NK-92 (cell line): Measurements from ENCODE around the gene NCKAP5.
"Not testable (repeated sequence)": the region's sequence is repeated elsewhere in the genome, so short reads cannot be mapped to it uniquely, and the experiment has no call there.

ENCODE experiments used
- DNase-seq: peaks from one replicate; lab custom pipeline; 2025; ENCODE audit not compliant: unreplicated experiment; lab: John Stamatoyannopoulos, UW

The NCKAP5 gene

GRCh38 chr2:132736059-132736458 lies 832.2 kb downstream of the NCKAP5 start:
- DNase-seq = no peak

GRCh38 chr2:132734961-132735360 lies 833.3 kb downstream of the NCKAP5 start:
- no peak for DNase-seq

GRCh38 chr2:132733094-132733493 lies 835.2 kb downstream of the NCKAP5 start:
- DNase-seq = no peak

GRCh38 chr2:132732694-132733093 lies 835.6 kb downstream of the NCKAP5 start:
- DNase-seq = no peak

GRCh38 chr2:132731441-132731840 lies 836.8 kb downstream of the NCKAP5 start:
- no peak for DNase-seq

GRCh38 chr2:132730611-132731010 lies 837.7 kb downstream of the NCKAP5 start:
- no peak for DNase-seq

GRCh38 chr2:132729522-132729921 lies 838.7 kb downstream of the NCKAP5 start:
- DNase-seq = no peak

- DNase-seq = no peak
Observed at GRCh38 chr2:132726155-132726554, 842.1 kb downstream of the NCKAP5 start.

- no peak for DNase-seq
Observed at GRCh38 chr2:132725748-132726147, 842.5 kb downstream of the NCKAP5 start.

GRCh38 chr2:132725148-132725547 lies 843.1 kb downstream of the NCKAP5 start:
- no peak for DNase-seq

- no peak for DNase-seq
Observed at GRCh38 chr2:132721938-132722337, 846.3 kb downstream of the NCKAP5 start.

GRCh38 chr2:132720393-132720792 lies 847.9 kb downstream of the NCKAP5 start:
- no peak for DNase-seq

- DNase-seq = no peak
Observed at GRCh38 chr2:132719480-132719879, 848.8 kb downstream of the NCKAP5 start.

GRCh38 chr2:132716954-132717353 lies 851.3 kb downstream of the NCKAP5 start:
- no peak for DNase-seq

- no peak for DNase-seq
Observed at GRCh38 chr2:132715386-132716351, 852.6 kb downstream of the NCKAP5 start.

- DNase-seq = no peak
Observed at GRCh38 chr2:132703396-132703795, 864.9 kb downstream of the NCKAP5 start.

GRCh38 chr2:132701810-132702209 lies 866.5 kb downstream of the NCKAP5 start:
- no peak for DNase-seq

- DNase-seq = not testable (repeated sequence)
Observed at GRCh38 chr2:132699802-132700201, 868.5 kb downstream of the NCKAP5 start.

- not testable (repeated sequence) for DNase-seq
Observed at GRCh38 chr2:132698347-132698746, 869.9 kb downstream of the NCKAP5 start.

GRCh38 chr2:132697556-132698205 lies 870.6 kb downstream of the NCKAP5 start:
- DNase-seq = no peak

- DNase-seq = no peak
Observed at GRCh38 chr2:132692816-132693215, 875.4 kb downstream of the NCKAP5 start.

- no peak for DNase-seq
Observed at GRCh38 chr2:132691556-132691955, 876.7 kb downstream of the NCKAP5 start.
